Caco-2 (cell line): ENCODE measurements around the gene GALK1. TPM values are rescaled to one million over a fixed set of nuclear protein-coding genes. Genes with fewer than 3 reads are reported as not detected.

Experiments
- BruUV-seq: library from RNA; stranded (reverse); fragments of 400-500 nt; replicated peaks from 2 replicates; lab custom pipeline; 2021; lab: Mats Ljungman, UMichigan
- CTCF ChIA-PET: fragments of 300-600 bp; sonication (Branson Sonifier 250); formaldehyde crosslinking; loops from one replicate; lab custom pipeline; 2022; ENCODE audit warnings: antibody characterized with exemption; lab: Charles Lee
- POLR2A ChIA-PET: fragments of 300-600 bp; sonication (Branson Sonifier 250); formaldehyde crosslinking; loops from one replicate; lab custom pipeline; 2022; ENCODE audit warnings: antibody characterized with exemption; lab: Charles Lee
- DNase-seq, 2 experiments: peaks; one replicate each; pipeline versions ENCODE4 v3.0.0 to v3.0.0-alpha.2; 2020 to 2022
- H3K27me3 ChIP-seq: replicated peaks from 2 replicates; pipeline ENCODE4 v1.6.0; 2011; ENCODE audit warnings: low read length; ENCODE audit not compliant: control insufficient read depth, insufficient read depth
- H3K36me3 ChIP-seq: 2 replicates; pipeline ENCODE4 v1.5.1; 2011; ENCODE audit warnings: low read length; ENCODE audit not compliant: control insufficient read depth, insufficient read depth
- H3K4me1 ChIP-seq: fragments of 250-450 bp; sonication (Bioruptor Pico); 2 replicates; pipeline ENCODE4 v1.5.1; 2020; ENCODE audit warnings: mild to moderate bottlenecking
- H3K4me3 ChIP-seq: 2 replicates; pipeline ENCODE4 v1.5.1; 2011; ENCODE audit warnings: low read depth, mild to moderate bottlenecking, control low read depth, low read length
- H3K9me3 ChIP-seq: fragments of 250-450 bp; sonication (Bioruptor Pico); 2 replicates; pipeline ENCODE4 v1.5.1; 2020; ENCODE audit warnings: mild to moderate bottlenecking, moderate library complexity
- H3K27ac Mint-ChIP-seq: one replicate; pipeline ENCODE4 v1.8.0; 2022; ENCODE audit warnings: mixed read lengths; ENCODE audit not compliant: unreplicated experiment
- H3K27me3 Mint-ChIP-seq: one replicate; pipeline ENCODE4 v1.8.0; 2022; ENCODE audit warnings: mixed read lengths; ENCODE audit not compliant: insufficient read depth, unreplicated experiment
- H3K36me3 Mint-ChIP-seq: one replicate; pipeline ENCODE4 v1.8.0; 2022; ENCODE audit warnings: mild to moderate bottlenecking, mixed read lengths; ENCODE audit not compliant: insufficient read depth, unreplicated experiment
- H3K4me1 Mint-ChIP-seq: one replicate; pipeline ENCODE4 v1.8.0; 2022; ENCODE audit warnings: low read depth, mixed read lengths; ENCODE audit not compliant: unreplicated experiment
- H3K4me3 Mint-ChIP-seq: one replicate; pipeline ENCODE4 v1.8.0; 2022; ENCODE audit warnings: mild to moderate bottlenecking, moderate library complexity, mixed read lengths; ENCODE audit not compliant: unreplicated experiment
- H3K9me3 Mint-ChIP-seq: one replicate; pipeline ENCODE4 v1.8.0; 2022; ENCODE audit warnings: mixed read lengths; ENCODE audit not compliant: unreplicated experiment
- intact Hi-C: fragments of 100-400 bp; cut with micrococcal nuclease; formaldehyde crosslinking; loops from one replicate; pipeline ENCODE4 v1.10.0; 2022; ENCODE audit not compliant: unreplicated experiment
- total RNA-seq: library from RNA; stranded (reverse); gene quantifications from 2 replicates; pipeline ENCODE4 v1.2.3, GENCODE V29; 2022
- TF ChIP-seq, protein P1 (sequence below), 2 experiments: fragments of 200-600 bp in 1 of 2; IDR thresholded peaks; 1 replicate in 1 of 2; 2 replicates in 1 of 2; pipeline versions ENCODE4 v1.5.1 to v1.8.0; 2011 to 2022; ENCODE audit warnings: antibody characterized with exemption in 1 of 2, control low read depth in 1 of 2, inconsistent platforms in 1 of 2, low read depth in 1 of 2, low read length in 1 of 2, mild to moderate bottlenecking in 1 of 2, moderate library complexity in 1 of 2; ENCODE audit not compliant: insufficient read depth in 1 of 2, severe bottlenecking in 1 of 2, unreplicated experiment in 1 of 2

GALK1 gene
- total RNA-seq, 1 experiment from 2014 or later = 41.1 TPM

DNA sequence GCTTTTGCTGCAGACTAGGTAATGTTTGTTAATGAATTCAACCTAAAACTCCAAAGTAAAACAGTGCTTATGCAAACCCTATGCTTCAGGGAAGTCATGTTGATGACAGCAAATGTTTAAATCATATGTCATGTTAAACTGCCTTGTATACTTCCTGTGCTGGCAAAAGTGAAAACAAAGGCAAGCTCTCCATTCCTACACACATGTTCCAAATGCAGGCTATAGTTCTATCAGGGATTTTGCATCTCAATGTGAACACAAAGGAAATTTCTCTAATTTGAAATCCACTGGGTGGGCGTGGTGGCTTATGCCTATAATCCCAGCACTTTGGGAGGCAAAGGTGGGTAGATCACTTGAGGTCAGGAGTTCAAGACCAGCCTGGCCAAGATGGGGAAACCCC, 38.9 kb upstream of the GALK1 start:
- CTCF ChIA-PET = interaction anchor here (1.0 kb wide), 1 partner anchor 21 kb away, joined by 3 read pairs; no protein-coding TSS in a partner anchor
- H3K4me3 Mint-ChIP-seq = no peak overlapping the region
- Histone ChIP-seq H3K9me3 (no peaks in the 10 kb centered on the region), H3K4me1 (peaks cover 4% of the 10 kb centered on the region), H3K4me3 (no peak overlapping the region), H3K36me3 (no peaks in the 10 kb centered on the region), H3K27me3 (no peaks in the 10 kb centered on the region)
- BruUV-seq = no TSS peak
- intact Hi-C loops = no loop called here
- no peak overlapping the region for H3K27ac Mint-ChIP-seq
- H3K4me1 Mint-ChIP-seq = peaks cover 12% of the 10 kb centered on the region
- H3K9me3 Mint-ChIP-seq = no peaks in the 10 kb centered on the region
- no peak for DNase-seq
- peaks cover 17% of the 10 kb centered on the region for H3K36me3 Mint-ChIP-seq
- H3K27me3 Mint-ChIP-seq = no peaks in the 10 kb centered on the region
- POLR2A ChIA-PET = interaction anchor here (1.3 kb wide), 1 partner anchor 24 kb away, joined by 5 read pairs; a partner anchor contains a TSS
- TF ChIP-seq, protein P1, sequence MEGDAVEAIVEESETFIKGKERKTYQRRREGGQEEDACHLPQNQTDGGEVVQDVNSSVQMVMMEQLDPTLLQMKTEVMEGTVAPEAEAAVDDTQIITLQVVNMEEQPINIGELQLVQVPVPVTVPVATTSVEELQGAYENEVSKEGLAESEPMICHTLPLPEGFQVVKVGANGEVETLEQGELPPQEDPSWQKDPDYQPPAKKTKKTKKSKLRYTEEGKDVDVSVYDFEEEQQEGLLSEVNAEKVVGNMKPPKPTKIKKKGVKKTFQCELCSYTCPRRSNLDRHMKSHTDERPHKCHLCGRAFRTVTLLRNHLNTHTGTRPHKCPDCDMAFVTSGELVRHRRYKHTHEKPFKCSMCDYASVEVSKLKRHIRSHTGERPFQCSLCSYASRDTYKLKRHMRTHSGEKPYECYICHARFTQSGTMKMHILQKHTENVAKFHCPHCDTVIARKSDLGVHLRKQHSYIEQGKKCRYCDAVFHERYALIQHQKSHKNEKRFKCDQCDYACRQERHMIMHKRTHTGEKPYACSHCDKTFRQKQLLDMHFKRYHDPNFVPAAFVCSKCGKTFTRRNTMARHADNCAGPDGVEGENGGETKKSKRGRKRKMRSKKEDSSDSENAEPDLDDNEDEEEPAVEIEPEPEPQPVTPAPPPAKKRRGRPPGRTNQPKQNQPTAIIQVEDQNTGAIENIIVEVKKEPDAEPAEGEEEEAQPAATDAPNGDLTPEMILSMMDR (IDR thresholded peaks at IDR 0.05; ENCODE audit: insufficient read depth in 1 of 2, low read depth in 1 of 2, low read length in 1 of 2, severe bottlenecking in 1 of 2, unreplicated experiment in 1 of 2) = no peak

DNA sequence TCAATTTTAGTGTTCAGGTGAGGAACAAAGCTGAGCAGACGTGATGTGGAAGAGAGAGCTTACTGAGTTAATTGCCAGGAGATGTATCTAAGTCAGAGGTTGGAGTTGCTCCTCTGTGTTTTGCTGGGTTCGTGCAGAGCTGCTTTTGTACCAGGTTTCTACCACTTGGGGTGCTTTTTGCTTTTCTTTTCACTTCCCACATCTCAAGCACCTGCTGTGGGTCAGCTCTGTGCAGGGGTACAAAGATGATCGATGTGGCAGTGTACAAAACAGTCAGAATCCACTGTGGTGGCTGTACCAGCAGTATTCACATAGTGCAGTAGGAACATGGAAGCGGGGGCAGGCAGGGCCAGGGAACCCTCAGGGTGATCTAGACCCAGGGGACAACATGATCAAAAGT, 34.4 kb upstream of the GALK1 start:
- intact Hi-C loops = no loop called here
- TF ChIP-seq, protein P1 (IDR thresholded peaks at IDR 0.05; ENCODE audit: insufficient read depth in 1 of 2, low read depth in 1 of 2, low read length in 1 of 2, severe bottlenecking in 1 of 2, unreplicated experiment in 1 of 2) = no peak
- no peaks in the 10 kb centered on the region; the same call in 1 of the 2 replicates for H3K36me3 ChIP-seq

DNA sequence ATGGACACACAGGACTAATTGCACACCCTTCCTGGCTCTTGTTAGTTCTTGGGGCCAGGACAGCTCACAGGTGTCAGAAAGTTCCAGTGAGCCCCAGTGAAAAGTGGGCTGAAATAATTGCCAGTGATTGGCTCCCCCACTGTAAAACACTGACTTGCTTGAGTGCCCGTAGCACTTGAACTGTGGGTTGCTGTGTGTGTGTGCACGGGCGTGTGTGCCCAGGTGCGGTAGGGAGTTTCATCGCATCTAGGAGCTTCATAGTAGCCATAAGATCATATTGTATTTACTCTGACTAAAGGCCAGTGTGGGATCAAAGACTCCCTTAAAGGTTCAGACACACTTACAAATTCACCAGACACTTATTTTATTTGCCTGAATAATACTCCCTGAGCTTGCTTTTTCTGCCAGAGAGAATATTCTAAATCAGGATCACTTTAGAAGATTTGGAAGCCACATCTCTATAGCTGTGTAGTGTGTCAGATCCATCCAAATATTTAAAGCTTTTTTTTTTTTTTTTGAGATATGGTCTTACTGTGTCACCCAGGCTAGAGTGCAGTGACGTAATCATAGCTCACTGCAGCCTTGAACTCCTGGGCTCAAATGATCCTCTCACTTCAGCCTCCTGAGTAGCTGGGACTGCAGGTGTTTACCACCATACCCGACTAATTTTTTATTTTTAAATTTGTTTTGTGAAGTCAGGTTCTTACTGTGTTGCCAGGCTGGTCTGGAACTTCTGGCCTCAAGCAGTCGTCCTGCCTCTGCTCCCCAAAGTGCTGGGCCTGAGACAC, 31.0 kb upstream of the GALK1 start:
- no TSS peak for BruUV-seq
- Mint-ChIP-seq H3K4me1 (no peaks in the 10 kb centered on the region), H3K27me3 (no peaks in the 10 kb centered on the region), H3K4me3 (no peak overlapping the region), H3K36me3 (peaks cover 32% of the 10 kb centered on the region), H3K9me3 (no peaks in the 10 kb centered on the region), H3K27ac (no peak overlapping the region)
- no peaks in the 10 kb centered on the region for H3K9me3 ChIP-seq
- no peaks in the 10 kb centered on the region for H3K27me3 ChIP-seq
- ChIA-PET POLR2A (interaction anchor here (0.6 to 1.0 kb wide), 2 partner anchors 16 to 46 kb away, joined by 3 to 7 read pairs; a partner anchor contains a TSS), CTCF (interaction anchor here (0.6 to 0.7 kb wide), 3 partner anchors 15 to 110 kb away, joined by 3 to 7 read pairs (median 4); partner anchors contain the start of gene UNC13D)
- TF ChIP-seq, protein P1 (IDR thresholded peaks at IDR 0.05; ENCODE audit: insufficient read depth in 1 of 2, low read depth in 1 of 2, low read length in 1 of 2, severe bottlenecking in 1 of 2, unreplicated experiment in 1 of 2) = no peak
- peaks cover 2% of the 10 kb centered on the region; the same call in 1 of the 2 replicates for H3K36me3 ChIP-seq
- DNase-seq = no peak
- intact Hi-C loops = no loop called here
- H3K4me3 ChIP-seq = no peak overlapping the region
- no peaks in the 10 kb centered on the region for H3K4me1 ChIP-seq

More for the DNA sequence above, 34.4 kb upstream of the GALK1 start:
- Histone ChIP-seq H3K4me1 (no peaks in the 10 kb centered on the region), H3K4me3 (no peak overlapping the region), H3K9me3 (no peaks in the 10 kb centered on the region), H3K27me3 (no peaks in the 10 kb centered on the region)
- no peaks in the 10 kb centered on the region for H3K4me1 Mint-ChIP-seq
- H3K9me3 Mint-ChIP-seq = no peaks in the 10 kb centered on the region
- peaks cover 35% of the 10 kb centered on the region for H3K36me3 Mint-ChIP-seq
- no peak for DNase-seq
- H3K4me3 Mint-ChIP-seq = no peak overlapping the region
- BruUV-seq = no TSS peak
- POLR2A ChIA-PET = interaction anchor here (0.6 kb wide), 1 partner anchor 56 kb away, joined by 6 read pairs; the partner anchor contains the start of gene WBP2
- H3K27me3 Mint-ChIP-seq = no peaks in the 10 kb centered on the region
- no peak overlapping the region for H3K27ac Mint-ChIP-seq
- CTCF ChIA-PET = interaction anchor here (0.6 kb wide), 1 partner anchor 57 kb away, joined by 3 read pairs; no protein-coding TSS in a partner anchor
